GM18873 (cell line): ENCODE data around the gene RHOU.
"Not testable (repeated sequence)": the region's sequence is repeated elsewhere in the genome, so short reads cannot be mapped to it uniquely, and the experiment has no call there.

Experiments used
- ATAC-seq: cut with Tn5 transposase; IDR thresholded peaks from one replicate; pipeline ENCODE4 v1.9.1; 2021; ENCODE audit warnings: mild to moderate bottlenecking, moderate library complexity, moderate number of reproducible peaks; ENCODE audit not compliant: unreplicated experiment, low FRiP score

RHOU gene

GRCh38 chr1:228754646-228755268 is 19.5 kb downstream of the RHOU start:
- no peak for ATAC-seq

DNA sequence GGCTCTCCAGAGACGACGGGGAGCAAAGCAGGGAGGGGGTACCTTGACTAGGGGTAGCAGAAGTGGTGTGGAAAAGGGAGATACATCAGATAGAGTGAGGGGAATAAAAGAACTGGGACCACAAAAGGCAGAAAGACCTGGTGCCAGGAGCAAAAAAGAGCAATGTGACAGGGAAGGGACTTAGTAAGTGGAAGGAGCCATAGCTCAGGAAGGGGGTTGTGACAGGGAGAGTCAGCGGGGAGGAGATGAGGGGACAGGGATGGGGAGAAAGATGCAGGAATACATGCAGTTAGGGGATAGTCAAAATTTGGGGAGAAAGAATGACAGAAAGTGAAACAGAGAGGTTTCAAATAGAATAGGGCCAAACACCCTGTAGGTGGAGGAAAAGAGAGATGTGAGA is 20.5 kb downstream of the RHOU start:
- no peak for ATAC-seq

DNA sequence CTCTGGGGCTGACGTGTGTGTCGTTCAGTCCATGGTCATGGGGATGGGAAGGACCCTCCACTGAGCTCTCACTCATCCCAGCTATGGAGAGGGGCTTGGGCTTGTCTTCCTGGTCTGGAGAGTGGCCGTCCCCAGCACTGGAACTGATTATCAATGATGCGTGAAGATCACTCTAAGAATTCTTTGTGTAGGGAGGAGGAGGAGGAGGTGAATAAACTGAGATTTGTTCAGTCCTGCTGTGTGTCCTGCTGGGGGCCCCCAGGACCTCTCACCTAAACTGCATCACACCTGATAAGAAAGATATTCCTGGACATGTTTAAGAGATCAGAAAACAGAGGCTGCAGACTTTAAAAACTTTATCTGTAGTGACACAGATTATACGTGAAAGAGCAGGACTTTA is 21.2 kb downstream of the RHOU start:
- ATAC-seq: no peak

GRCh38 chr1:228758447-228758846 is 23.2 kb downstream of the RHOU start:
- no peak for ATAC-seq

DNA sequence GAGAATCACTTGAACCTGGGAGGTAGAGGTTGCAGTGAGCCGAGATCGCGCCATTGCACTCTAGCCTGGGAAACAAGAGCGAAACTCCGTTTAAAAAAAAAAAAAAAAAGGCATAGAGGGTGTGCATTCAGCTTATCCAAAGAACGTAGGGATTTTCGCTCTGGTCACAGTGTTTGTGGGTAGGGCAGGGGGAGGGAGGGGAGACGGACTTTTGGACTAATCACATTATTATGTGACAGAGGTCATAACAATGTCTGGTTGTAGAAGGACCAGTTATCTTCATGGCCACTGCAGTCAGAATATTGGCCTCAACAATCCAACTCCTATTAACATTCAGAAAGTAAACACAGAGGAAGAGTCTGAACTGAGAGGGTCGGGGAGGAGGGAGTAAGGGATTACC is 25.7 kb downstream of the RHOU start:
- no peak for ATAC-seq

DNA sequence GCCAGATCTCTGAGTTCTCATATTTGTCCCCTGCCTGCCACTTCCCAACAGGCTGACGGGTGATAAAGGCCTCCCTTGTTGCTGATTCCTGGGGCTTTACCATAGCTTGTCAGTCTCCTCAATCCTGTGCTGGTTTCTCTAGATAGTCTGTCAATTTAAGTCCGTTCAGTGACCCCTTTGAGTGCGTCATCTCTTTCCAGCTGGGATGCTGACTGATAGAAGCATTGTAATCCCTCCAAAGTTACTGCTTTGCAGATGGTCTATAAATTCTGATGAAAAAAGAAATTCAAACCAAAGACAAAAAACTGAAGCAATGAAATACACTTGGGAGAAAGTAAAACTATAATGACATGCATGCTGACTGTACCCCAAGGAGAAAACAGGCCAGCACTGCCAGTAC is 28.3 kb downstream of the RHOU start:
- ATAC-seq: no peak

DNA sequence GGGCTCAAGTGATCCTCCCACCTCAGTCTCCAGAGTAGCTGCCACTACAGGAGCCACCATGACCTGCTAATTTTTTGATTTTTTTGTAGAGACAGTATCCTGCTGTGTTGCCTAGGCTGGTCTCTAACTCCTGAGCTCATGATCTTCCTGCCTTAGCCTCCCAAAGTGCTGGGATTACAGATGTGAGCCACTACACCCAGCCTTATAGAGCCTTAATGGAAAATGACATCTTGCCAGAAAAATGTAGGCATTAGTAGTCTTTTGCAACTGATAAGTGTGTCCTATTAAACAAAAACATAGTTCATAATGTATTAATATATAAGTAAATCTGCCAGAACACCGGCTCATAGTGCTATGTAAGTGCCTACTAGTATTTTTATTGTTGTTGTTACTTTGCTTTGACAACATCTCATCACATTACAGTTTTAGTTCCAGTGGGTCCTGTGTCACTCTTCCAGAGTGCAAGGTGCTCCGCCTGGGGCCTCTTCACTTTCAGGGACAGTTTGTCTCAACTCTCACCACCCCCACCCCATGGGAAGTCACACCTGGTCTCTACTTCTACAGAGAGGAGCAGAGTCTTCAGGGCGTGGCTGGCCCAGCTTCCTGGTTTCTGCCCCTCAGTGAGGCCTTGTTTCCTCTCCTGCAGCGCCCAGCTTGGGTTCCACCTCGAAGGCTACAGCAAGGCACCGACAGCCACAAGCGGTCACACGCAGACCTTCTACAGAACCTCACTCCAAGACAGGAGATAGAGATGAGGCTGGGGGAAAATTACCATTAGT is 30.1 kb downstream of the RHOU start:
- ATAC-seq: no peak

DNA sequence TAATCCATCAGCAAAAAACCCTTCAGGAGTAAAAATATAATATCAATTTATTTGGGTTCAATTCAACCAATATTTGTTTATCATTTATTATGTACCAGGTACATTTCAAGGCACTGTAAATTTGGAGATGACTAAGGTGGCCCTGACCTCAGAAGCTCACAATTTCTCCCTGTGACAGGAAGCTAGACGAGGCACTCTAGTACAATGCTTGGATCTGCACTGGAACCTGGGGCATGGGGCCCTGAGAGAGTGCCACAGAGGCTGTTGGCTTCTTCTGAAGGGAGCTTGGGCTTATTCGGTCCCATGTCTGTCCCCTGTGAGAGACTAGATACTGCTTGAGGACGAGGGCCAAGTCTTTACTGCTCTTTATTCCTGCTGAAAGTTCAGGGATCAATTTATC is 31.5 kb downstream of the RHOU start:
- ATAC-seq: no peak

GRCh38 chr1:228767636-228768354 is 32.5 kb downstream of the RHOU start:
- no peak for ATAC-seq

DNA sequence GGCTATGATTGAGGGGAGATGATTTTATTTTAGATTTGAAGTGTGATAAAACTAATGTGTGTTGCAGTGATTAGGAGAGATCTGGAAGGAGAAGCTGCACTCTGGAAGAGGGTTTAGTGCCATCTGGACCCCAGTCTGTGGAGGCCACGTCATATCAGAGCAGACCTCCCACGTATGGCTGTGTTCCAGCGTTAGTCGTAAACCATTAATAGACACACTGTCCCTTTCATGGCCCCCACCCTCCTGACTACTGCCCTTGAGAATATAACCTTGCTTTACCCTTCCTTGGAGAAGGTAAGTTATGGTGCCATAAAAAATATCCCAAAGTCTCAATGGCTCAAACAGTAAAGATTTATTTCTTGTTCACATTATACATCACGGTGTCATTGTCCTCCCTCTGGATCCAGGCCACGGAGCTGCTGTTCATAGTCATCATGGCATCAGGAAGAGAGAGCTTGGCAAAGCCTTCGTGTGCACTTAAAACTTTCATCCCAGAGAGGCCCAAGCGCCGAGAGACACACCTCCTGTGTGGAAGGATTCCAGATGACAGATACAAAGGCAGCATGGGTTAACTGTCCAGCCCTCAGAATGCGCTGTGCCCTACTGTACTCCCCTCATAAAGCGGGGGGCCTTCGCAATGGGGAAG is 33.2 kb downstream of the RHOU start:
- no peak for ATAC-seq

GRCh38 chr1:228770779-228771223 is 35.5 kb downstream of the RHOU start:
- ATAC-seq: no peak

DNA sequence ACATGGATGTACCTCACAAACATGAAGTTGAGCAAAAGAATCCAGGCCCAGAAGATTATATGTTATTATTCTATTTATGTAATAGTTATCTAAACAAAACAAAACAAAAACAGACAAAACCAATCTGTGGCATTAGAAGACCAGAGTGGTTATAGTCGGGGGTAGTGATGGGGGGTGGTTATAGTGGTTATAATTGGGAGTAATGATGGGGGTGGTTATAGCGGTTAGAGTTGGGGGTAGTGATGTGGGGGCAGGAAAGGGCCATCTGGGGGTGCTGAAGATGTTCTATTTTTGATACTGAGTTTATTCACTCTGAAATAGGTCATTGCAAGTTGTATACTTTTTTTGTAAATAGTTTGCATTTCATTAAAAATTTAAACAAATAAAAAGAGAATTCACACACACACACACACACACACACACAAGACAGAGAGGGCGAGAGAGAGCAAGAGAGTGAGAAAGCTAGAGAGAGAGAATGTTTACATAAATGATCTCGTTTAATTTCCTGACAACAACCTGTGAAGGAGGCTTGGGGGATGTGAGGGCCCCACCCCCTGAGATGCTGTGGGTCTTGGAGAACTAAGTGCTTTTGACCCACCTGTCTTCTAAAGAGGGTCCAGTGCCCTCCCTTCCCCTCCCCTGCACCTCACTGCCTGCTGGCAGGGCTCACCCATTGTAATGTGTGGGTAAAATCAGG is 37.4 kb downstream of the RHOU start:
- ATAC-seq: no peak

DNA sequence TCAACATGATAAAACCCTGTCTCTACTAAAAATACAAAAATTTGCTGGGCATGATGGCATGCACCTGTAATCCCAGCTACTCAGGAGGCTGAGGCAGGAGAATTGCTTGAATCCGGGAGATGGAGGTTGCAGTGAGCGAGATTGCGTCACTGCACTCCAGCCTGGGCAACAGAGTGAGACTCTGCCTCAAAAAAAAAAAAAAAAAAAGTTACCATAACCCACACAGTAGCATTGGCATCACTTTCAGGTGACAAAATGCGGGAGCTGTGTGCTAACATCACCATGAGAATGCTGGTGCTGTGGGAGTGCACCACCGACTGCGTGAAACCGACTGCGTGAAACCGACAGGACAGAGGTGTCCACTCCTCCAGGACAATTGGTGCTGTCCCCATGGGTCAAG is 40.7 kb downstream of the RHOU start:
- not testable (repeated sequence) for ATAC-seq

DNA sequence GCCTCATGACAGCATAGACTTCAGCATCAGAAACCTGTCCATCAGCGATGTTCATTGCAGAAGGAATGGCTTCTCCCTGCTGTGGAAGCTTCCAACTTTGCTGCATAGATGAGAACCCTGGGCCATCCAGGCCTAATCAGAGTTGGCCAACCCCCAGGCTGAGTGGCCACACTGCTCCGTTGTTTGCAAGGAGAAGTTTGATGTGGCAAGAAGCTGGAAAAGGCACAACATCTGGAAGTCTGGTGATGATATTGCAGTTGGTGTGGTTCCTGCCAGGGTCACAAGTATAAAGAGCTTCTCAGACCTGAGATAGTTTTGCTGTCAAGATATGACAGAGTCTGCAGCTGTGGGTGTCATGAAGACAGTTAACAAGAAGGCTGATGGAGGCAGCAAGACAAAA is 41.2 kb downstream of the RHOU start:
- no peak for ATAC-seq

DNA sequence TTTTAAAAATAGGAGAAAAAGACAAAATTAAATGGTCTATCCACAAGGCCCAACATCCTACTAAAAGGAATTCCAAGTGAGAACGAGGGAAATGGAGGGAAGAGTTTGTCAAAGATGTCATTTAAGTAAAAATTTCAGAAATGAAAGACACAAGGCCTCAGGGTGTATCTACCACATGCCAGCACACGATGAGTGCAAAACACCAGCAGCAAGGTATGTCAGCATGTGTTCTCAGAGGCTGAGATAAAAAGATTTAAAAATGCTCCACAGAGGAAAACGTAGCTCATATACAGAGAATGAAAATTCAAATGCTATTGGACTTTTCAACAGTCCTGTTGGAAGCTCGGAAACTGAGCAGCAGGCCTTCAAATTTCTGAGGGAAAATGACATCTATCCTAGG is 42.0 kb downstream of the RHOU start:
- ATAC-seq: no peak

DNA sequence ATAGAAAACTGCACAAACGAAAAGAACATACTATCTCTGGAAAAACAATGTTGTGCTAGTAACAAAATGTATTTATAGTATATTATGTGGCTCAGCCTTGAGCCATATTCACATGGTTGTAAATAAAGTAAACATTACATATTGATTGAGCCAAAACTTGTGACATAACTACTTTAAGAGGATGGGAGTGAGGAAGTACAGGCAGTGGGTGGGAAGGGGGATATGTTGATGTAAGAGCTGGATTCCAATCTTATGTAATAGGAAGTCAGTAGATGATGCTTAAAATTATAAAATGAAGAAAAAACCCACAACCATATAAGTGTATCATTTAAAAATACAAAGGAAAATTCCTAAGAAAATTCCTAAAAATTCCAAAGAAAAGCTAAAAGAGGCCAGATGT is 42.7 kb downstream of the RHOU start:
- no peak for ATAC-seq

- no peak for ATAC-seq
These were observed 43.2 kb downstream of the RHOU start for GRCh38 chr1:228778466-228778865.

DNA sequence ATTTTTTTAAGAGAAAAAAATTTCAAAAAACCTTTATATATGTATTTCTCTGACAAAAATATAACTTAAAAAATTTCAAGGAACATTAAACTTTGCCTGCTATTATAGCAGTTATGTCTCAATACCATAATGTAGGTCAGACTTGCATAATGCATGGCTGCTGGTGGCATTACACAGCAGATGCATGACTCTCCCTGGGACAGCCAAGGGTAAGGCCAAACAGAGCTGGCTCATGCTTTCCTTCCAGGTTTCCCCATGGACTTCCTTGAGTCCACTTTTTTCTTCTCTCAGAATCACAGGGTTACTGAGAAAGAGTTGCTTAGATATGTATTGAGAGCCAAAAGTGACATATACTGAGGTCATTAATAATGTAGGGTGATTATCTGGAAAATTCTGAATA is 43.7 kb downstream of the RHOU start:
- ATAC-seq: no peak

GRCh38 chr1:228781161-228781808 is 46.0 kb downstream of the RHOU start:
- ATAC-seq: no peak
